LHCN-M2 (cell line): ENCODE data around the gene KRTAP20-3. TPM values are rescaled to one million over a fixed set of nuclear protein-coding genes. Genes with fewer than 3 reads are reported as not detected.

ENCODE experiments used
- DNase-seq: peaks from one replicate; pipeline ENCODE4 v3.0.0-alpha.2; 2012; ENCODE audit warnings: low read depth
- polyA plus RNA-seq: library from polyadenylated mRNA; unstranded; fragments of >200 nt; gene quantifications from one replicate; pipeline ENCODE4 v1.2.1, GENCODE V29; 2012; ENCODE audit warnings: missing spikeins
- total RNA-seq: library from RNA; depleted of rRNA; stranded (reverse); fragments of >200 nt; gene quantifications from 2 replicates; pipeline ENCODE4 v1.2.3, GENCODE V29; 2014; rRNA removed

KRTAP20-3 gene
- not detected in 2 replicates for total RNA-seq
- polyA plus RNA-seq = not detected

DNA sequence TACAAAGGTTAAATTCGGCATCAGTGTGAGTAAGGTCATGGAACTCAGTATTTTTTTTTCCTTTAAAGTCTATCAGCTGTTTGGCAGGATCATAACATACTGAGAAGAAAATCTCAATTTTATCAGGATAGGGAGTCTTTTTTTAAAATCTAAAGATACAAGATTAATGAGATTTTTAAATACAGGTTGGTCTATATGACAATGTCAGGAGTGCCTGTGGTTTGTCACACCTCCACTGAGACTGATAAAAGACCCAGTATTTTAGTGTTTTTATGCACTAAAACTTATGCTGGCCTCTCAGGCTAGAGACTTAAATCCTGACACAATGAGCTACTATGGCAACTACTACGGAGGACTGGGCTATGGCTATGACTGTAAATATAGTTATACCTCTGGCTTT lies at the start of gene KRTAP20-3:
Gene KRTAP20-3, plus strand, starts transcription at position 301 of the 400 bp plus-strand sequence.
- DNase-seq = no peak

- DNase-seq = no peak
Measured at GRCh38 chr21:30598802-30599201, 43.9 kb upstream of the KRTAP20-3 start, which contains the start of gene KRTAP6-2. Gene KRTAP6-2, minus strand, starts transcription at chr21:30598902. Its CDS starts 28 bp downstream, at chr21:30598874.

- no peak for DNase-seq
Measured at GRCh38 chr21:30600787-30601186, 41.9 kb upstream of the KRTAP20-3 start, which contains the start of gene KRTAP22-1. Gene KRTAP22-1, plus strand, starts transcription at chr21:30601087.

DNA sequence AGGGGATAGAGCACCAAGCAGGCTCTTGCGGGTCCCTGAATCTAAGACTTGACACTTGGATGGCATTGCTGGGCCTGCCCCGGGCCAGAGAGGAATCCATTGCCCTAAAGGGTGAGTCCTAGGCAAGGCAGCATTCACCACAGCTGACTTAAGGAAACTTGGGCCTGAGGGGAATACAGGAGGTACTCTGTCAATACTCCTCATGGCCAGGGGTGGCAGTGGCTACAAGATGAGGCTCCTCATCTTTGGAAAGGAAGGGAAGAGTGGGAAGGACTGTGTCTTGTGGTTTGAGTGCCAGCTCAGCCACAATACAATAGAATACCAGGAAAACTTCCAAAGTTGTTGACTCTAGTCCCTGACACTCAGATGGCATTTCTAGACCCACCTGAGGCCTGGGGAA lies 36.7 kb upstream of the KRTAP20-3 start:
- DNase-seq = no peak

GRCh38 chr21:30612132-30612531 lies 30.5 kb upstream of the KRTAP20-3 start:
- no peak for DNase-seq

DNA sequence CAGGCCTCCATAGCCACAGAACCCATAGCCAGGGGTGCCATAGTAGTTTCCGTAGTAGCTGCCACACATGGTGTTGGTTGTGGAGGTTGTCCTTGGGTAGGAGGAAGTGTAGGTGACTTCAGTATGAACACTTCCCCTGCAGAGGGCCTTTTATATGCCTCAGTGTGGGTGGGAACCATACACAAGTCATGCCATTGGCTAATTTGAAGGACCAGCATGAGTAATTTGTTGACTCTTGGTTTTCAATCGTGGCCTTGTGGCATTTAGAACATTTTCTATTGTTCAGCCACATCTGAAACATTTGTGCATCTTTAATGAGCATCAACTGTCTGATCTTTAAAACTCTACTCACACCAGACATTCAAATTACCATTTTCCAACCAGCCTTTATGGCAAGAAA lies 28.8 kb upstream of the KRTAP20-3 start, which contains the start of gene KRTAP6-1:
Gene KRTAP6-1, minus strand, starts transcription at position 95 of the 400 bp plus-strand sequence. Its CDS starts 26 bp downstream, at position 69.
- DNase-seq = no peak

- no peak for DNase-seq
Measured at GRCh38 chr21:30615199-30615598, 27.5 kb upstream of the KRTAP20-3 start.

GRCh38 chr21:30616125-30616524 lies 26.5 kb upstream of the KRTAP20-3 start, which contains the start of gene KRTAP20-1:
Gene KRTAP20-1, plus strand, starts transcription at chr21:30616425. Its CDS starts 30 bp downstream, at chr21:30616455.
- no peak for DNase-seq

DNA sequence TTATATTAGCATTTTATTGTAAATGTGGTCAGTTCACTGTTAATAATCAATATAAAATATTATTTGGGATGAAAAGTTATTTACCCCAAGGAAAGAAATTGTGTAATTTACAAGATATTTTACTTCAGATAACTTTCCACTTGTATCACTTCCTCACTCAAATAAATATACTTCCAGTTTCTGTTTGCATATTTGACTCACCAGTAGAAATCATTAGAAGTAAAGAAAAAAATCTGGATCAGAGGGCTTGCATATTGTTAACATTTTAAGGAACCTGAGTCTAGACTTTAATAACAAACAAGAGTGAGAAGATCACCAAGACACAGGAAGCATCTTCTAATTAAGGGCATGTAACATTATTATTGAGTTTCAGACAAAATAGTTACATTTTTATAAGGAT lies 22.6 kb upstream of the KRTAP20-3 start:
- no peak for DNase-seq

- no peak for DNase-seq
Measured at GRCh38 chr21:30620522-30620921, 22.1 kb upstream of the KRTAP20-3 start, which contains the start of gene KRTAP20-4. Gene KRTAP20-4, plus strand, starts transcription at chr21:30620627.

GRCh38 chr21:30623362-30623761 lies 19.3 kb upstream of the KRTAP20-3 start:
- no peak for DNase-seq

GRCh38 chr21:30625449-30626165 lies 17.1 kb upstream of the KRTAP20-3 start:
- no peak for DNase-seq

DNA sequence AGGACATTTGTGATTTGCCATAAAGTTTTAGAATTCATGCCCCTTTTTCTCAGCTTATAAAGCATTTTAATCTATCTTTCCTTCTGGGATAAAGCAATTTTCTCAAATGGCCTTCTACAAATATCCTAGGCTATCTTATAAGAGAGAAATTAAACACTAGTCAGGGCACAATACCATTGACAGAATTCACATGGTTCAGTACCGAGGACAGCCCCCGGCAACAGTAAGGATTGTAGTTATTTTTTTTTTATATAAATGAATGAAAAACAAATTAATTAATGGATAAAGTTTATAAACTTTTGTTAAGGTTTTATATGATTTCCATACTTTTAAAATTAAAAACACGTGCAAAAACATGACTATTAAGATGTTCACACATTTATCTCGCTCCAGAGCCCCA lies 14.6 kb upstream of the KRTAP20-3 start:
- DNase-seq = no peak

DNA sequence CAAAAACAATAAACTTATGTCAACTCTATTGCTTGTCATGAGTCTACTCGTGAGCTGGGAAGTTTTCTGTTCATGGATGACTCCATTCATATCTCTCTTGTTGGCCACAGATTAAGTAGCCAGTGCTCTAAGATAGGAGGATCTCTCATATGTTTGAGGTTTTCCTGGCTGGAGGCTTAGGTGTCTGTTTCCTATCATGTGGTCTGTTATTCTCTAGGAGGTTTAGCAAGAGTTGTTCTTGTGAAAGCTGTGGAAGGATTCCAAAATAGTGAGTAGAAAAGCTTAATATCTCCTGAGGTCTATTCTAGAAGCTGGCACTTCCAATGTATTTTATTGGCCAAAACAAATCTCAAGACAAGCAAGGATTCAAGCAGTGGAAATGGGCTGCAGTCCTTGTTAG lies 13.5 kb upstream of the KRTAP20-3 start:
- DNase-seq = no peak

- no peak for DNase-seq
Measured at GRCh38 chr21:30634906-30635305, 7.8 kb upstream of the KRTAP20-3 start, which contains the start of gene KRTAP20-2. Gene KRTAP20-2, plus strand, starts transcription at chr21:30635206. Its CDS starts 58 bp downstream, at chr21:30635264.

DNA sequence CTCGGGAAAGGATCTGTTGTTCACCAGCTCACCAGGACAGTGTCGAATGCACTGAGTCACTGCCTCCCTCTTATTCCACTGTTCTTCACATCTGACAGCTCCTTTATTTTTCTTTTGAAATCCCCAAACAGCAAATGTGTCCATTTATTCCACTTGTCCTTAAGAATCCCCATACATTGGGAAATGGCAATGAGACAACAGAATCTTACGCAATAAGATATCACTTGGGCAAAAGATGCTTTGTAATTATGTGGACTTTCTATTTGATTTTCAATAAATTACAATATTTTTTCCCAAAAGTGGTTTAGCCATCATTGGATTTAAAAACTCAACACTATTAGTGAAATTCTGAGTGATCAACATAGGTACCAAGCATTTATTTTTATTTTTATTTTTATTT lies 4.0 kb upstream of the KRTAP20-3 start:
- DNase-seq = no peak

GRCh38 chr21:30646904-30647414 lies 4.3 kb downstream of the KRTAP20-3 start:
- no peak for DNase-seq

DNA sequence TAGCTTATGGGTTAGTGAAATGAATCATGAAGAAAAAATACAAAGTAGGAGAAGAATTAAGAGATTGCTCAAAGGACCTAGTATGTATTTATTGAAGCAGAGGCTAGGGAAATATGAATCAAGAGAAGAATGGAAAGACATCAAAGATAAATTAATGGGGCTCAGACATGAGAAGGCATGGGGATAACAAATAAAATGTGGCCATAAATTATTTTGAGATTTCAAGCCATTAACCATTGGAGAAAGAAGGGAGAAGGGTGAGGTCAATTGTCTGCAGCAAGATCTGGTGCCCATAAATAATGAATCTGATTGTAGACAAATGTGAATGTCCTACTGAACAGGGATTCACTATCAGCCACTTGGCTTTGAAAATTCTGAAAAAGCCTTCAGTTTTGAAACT lies 10.2 kb downstream of the KRTAP20-3 start:
- no peak for DNase-seq

DNA sequence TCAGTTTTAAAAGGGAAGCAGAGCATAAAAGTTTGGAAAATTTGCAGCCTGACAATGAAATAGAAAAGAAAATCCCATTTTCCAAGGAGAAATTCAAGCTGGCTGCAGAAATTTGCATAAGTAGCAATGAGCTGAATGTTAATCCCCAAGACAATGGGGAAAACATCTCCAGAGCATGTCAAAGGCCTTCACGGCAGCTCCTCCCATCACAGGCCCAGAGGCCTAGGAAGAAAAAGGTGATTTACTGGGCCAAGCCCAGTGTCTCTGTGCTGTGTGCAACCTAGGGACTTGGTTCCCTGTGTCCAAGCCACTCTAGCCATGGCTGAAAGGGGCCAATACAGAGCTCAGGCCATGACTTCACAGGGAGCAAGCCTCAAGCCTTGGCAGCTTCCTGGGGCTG lies 26.1 kb downstream of the KRTAP20-3 start:
- DNase-seq = no peak

DNA sequence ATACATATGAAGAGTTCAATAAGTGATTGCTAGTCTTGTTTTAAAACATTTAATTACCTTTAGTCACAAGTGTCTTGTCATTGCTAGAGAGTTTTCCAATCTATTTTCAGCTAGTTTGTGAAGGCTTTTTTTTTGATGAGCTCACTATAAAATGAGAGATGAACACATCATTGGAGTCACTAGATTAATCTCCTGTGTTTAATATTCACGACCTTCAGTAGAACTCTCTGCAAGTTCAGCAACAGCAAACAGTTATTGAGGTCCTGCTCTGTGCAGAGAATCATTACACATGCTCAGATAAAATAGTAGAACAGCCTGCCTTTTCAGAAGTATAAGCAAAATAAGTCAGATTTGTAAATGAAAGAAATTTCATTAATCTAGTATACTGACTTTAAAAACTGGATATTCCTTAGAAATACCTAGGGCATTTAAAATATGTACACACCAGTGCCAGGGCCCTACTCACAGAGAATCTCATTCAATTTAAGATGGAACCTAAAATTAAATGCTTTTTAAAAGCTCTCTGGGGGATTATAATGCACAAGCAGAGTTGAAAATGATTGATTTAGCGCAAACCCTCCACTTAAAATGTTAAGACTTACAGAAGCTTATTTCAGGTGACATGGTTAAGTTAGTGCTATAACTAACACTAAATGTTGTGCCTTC lies 30.5 kb downstream of the KRTAP20-3 start:
- no peak for DNase-seq

DNA sequence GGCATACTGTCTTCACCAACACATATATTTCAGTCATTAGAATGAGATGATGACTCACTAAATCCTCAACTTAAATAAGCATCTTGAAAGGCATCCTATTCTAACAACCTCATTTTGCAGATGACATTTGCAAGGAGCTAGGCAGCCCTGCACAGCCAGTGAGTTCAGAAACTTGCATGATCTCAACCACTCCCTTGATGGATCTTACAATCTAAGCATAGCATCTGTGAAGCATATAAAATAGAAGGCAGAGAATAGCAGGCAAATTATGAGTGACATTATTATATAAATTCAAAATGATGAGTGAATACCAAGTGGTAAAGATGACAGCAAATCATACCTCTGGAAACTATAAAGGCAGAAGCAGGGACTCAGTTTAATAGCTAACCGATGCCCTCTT lies 31.6 kb downstream of the KRTAP20-3 start:
- DNase-seq = no peak

DNA sequence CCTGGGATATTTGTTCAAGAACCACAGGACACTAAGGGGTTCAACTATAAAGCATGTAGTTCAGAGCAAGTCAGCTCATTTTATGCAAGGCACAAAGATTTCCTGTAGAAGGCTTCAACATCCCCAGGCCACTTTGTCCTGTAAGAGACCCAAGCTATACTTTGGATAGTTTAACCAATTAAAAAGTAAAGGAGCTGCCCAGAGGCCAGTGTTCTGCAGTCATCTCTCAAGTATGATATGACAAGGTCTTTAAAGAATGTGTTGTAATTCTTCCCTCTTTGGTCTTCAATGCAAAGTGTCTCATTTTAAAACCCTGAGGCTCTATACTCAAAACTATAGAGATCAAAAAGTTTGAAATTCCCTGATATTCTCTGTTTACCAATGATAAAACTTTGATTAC lies 34.1 kb downstream of the KRTAP20-3 start:
- no peak for DNase-seq
